H4 (cell line): ENCODE data around the gene ACP4. TPM values are rescaled to one million over a fixed set of nuclear protein-coding genes. Genes with fewer than 3 reads are reported as not detected.

Experiments used
- DNase-seq: peaks from one replicate; pipeline ENCODE4 v3.0.0-alpha.2; 2015; ENCODE audit warnings: low spot score
- total RNA-seq: library from RNA; depleted of rRNA; stranded (reverse); fragments of >200 nt; shearing (Covaris generic); gene quantifications from 2 replicates; pipeline ENCODE4 v1.2.3, GENCODE V29; 2014; rRNA removed

Gene ACP4
- total RNA-seq, 1 experiment from 2014 or later, result not detected

GRCh38 chr19:50844296-50844935 lies 54.2 kb downstream of the ACP4 start:
- no peak for DNase-seq

Other genes with a start within 250 kb of the ACP4 start
- 15.2 and 19.0 TPM in 2 replicates for gene LRRC4B, start 222.0 kb upstream of the ACP4 start, total RNA-seq
- 1.9 and 4.5 TPM in 2 replicates for gene SYT3, start 150.5 kb upstream of the ACP4 start, total RNA-seq
- gene C19orf81, start 141.0 kb upstream of the ACP4 start, total RNA-seq, result 5.0 and 5.3 TPM in 2 replicates
- gene SHANK1, start 70.6 kb upstream of the ACP4 start, total RNA-seq, result 0.68 and 2.2 TPM in 2 replicates
- 0.45 and 4.6 TPM in 2 replicates for gene CLEC11A, start 67.1 kb upstream of the ACP4 start, total RNA-seq
- not detected in 2 replicates for gene GPR32, start 20.0 kb upstream of the ACP4 start, total RNA-seq
- gene KLK1, start 33.4 kb downstream of the ACP4 start, total RNA-seq, result not detected in 2 replicates
- not detected in 2 replicates for gene KLK15, start 43.2 kb downstream of the ACP4 start, total RNA-seq
- gene KLK3, start 64.5 kb downstream of the ACP4 start, total RNA-seq, result not detected in 2 replicates
- gene KLK2, start 83.0 kb downstream of the ACP4 start, total RNA-seq, result not detected in 2 replicates
- gene KLK4, start 121.0 kb downstream of the ACP4 start, total RNA-seq, result not detected in 2 replicates
- gene KLK5, start 162.6 kb downstream of the ACP4 start, total RNA-seq, result 0.64 TPM in 1 of 2 replicates, not detected in the other
- gene KLK6, start 179.2 kb downstream of the ACP4 start, total RNA-seq, result not detected in 2 replicates
- gene KLK7, start 193.5 kb downstream of the ACP4 start, total RNA-seq, result not detected in 2 replicates
- not detected in 2 replicates for gene KLK8, start 211.2 kb downstream of the ACP4 start, total RNA-seq
- not detected in 2 replicates for gene KLK10, start 229.3 kb downstream of the ACP4 start, total RNA-seq
- not detected in 2 replicates for gene KLK11, start 236.2 kb downstream of the ACP4 start, total RNA-seq
- gene KLK12, start 244.6 kb downstream of the ACP4 start, total RNA-seq, result not detected in 2 replicates